ENCODE measurements around the gene ITGB8.

Gene ITGB8

DNA sequence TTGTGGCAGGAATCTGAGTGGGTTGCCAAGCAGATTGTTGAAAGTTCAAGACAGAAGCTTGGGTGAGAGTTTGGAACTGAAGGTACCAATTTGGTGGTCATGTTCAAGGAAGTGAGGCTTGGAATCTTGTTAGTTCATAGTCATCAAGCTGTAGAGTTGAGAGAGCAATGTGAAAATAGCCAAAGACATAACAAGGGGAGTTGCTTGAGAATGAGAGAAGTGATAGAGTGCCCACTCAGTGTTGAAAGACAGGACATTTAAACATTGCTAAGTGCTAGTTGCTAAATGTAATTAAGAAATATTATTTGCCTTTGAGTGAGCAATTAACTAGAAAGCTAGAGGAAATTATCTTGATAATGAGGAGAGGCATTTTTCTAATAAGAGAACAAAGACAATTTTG is 17.0 kb downstream of the ITGB8 start:
- TF ChIP-seq, protein P1, sequence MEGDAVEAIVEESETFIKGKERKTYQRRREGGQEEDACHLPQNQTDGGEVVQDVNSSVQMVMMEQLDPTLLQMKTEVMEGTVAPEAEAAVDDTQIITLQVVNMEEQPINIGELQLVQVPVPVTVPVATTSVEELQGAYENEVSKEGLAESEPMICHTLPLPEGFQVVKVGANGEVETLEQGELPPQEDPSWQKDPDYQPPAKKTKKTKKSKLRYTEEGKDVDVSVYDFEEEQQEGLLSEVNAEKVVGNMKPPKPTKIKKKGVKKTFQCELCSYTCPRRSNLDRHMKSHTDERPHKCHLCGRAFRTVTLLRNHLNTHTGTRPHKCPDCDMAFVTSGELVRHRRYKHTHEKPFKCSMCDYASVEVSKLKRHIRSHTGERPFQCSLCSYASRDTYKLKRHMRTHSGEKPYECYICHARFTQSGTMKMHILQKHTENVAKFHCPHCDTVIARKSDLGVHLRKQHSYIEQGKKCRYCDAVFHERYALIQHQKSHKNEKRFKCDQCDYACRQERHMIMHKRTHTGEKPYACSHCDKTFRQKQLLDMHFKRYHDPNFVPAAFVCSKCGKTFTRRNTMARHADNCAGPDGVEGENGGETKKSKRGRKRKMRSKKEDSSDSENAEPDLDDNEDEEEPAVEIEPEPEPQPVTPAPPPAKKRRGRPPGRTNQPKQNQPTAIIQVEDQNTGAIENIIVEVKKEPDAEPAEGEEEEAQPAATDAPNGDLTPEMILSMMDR (IDR thresholded peaks at IDR 0.05; ENCODE audit: insufficient read depth, low read depth, low read length, missing control alignments), result no peak
- no peak overlapping the region for H3K4me3 ChIP-seq (ENCODE audit: low read length)
- DNase-seq (ENCODE audit: low read depth), result no peak

DNA sequence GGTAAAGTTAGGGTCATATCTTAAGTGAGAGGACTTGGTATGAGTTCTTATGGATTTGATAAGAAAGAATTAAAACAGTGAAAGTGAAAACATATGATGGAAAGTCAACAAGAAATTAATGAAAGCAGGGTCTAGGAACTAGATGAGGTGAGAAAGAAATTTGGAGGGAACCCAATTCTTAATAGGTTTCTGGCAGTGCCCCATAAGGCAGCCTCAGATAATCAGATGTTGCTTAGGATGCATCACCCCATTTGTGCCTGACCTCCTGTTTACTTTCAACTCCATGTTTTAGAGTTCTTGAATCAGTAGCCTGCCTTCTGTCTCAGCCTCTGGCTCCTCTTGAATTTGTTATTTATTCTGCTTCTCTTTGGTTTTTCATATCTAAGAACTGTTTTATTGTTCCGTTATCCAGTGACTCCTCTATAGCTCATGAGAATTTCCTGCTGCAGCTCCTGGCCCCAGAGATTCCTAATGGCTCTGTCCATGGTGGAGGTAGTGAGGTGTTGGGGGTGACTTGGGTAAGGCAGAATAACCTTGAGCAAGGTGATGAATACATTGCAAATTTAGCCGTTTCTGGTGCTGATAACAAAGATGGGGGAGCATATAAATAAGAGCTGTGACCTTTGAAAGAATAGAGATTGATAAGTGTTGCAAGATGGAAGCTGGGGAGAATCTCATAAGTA is 17.6 kb downstream of the ITGB8 start:
- H3K4me3 ChIP-seq (ENCODE audit: low read length), result no peak overlapping the region
- no peak for DNase-seq (ENCODE audit: low read depth)
- TF ChIP-seq, protein P1 (IDR thresholded peaks at IDR 0.05; ENCODE audit: insufficient read depth, low read depth, low read length, missing control alignments), result no peak

DNA sequence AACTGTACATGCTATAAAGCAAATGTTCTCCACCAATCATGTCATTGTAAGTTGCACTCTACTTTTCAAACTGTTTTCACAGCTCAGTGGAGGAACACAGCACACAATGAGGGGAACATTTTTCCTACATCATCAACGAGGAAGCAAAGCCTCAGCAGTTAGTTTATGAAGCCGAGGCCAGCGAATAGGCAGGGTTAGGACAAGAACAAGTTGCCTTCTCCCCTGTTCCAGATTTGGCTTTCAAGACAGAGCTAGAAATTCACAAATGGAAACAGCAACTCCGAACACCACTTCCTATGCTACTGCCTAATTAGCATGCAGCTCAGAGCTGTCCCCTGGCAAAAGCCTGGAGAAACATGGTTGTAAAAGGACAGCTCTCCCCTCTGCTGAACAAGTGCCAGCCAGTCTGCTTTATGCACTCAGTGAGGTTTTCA is 19.8 kb downstream of the ITGB8 start:
- TF ChIP-seq, protein P1 (IDR thresholded peaks at IDR 0.05; ENCODE audit: insufficient read depth, low read depth, low read length, missing control alignments), result no peak
- DNase-seq (ENCODE audit: low read depth), result peak; percentile 22
- no peak overlapping the region for H3K4me3 ChIP-seq (ENCODE audit: low read length)

DNA sequence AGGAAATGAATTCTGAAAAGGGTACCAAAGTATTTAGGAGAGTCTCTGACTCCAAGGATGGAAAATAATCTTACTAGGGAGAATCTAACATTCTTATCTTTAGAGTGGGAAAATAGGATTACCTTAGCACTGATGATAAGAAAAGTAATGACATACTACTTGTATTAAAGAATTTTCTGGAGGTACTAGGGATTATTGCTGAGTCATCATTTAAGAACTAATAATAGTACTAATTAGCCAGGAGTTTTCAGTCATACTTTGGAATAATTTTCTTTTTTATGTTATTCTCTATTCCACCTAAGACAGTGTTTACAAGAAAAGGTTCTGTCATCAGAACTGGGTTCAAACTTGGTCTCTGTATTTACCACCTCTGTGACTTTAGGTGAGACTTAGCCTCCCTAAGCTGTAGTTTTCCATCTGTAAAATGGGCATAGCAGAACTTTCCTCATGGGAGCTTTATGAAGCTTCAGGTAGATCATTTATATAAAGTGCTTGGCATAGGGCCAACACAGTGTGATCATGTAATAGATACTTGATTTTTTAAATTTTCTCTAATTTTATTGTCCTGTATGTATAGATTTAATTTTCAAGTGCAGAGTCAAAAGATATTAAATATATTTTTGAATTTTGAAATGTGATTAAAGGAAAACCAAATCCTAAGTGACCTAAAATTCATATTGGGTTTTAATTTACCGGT is 20.4 kb downstream of the ITGB8 start:
- TF ChIP-seq, protein P1 (IDR thresholded peaks at IDR 0.05; ENCODE audit: insufficient read depth, low read depth, low read length, missing control alignments), result no peak
- H3K4me3 ChIP-seq (ENCODE audit: low read length), result no peak overlapping the region
- peak; percentile 32 for DNase-seq (ENCODE audit: low read depth)

DNA sequence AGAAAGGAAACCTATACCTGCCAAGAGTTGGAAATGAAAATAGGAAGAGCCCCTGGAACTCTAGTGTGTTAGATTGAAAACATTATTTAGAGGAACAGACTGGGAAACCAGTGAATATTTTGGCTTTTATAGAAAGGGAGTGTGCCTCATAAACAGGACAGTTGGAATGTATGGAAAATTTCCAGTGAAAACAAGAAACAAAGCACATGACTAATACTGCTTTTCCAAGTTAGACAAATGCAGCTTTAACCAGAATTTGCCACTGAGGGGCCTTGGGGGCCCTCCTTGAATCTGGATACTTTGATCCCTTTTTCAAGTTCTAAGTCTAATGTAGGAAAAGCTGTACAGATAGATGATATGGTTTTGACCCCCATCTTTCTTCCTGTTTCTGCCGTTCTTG is 21.2 kb downstream of the ITGB8 start:
- TF ChIP-seq, protein P1 (IDR thresholded peaks at IDR 0.05; ENCODE audit: insufficient read depth, low read depth, low read length, missing control alignments), result no peak
- no peak overlapping the region for H3K4me3 ChIP-seq (ENCODE audit: low read length)
- peak; percentile 46 for DNase-seq (ENCODE audit: low read depth)

DNA sequence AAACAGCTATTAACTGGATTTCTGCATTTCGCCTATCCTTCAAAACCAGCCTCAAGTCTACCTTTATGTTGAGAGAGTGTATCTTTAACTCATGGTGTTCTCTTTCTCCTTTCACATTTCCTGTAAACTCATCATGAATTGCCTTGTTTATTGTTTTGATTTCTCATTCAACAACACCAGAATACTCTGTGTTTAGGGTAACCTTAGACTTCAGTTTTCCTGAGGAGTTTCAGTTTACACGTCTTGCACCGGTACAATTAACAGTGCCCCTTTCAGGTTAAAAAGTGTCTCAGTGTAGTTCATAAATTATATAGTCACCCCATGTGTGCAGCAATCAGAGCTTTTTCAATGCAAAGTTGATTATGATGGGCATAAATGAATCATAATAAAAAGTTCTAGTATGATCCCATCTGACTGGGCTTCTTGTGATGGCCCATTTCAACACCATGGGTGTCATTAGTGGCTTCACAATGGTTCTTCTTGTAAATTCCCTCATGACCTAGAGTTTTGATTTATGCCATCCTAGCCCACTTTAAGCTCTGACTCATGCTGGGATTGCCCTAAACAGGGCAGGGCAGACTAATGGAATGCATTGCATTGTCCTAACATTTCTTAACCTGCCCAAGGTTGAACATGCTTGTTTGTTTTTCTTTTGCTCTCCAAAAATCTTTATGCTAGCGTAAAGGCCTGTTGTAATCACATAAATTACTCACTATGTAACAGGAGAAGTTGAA is 22.0 kb downstream of the ITGB8 start:
- TF ChIP-seq, protein P1 (IDR thresholded peaks at IDR 0.05; ENCODE audit: insufficient read depth, low read depth, low read length, missing control alignments), result no peak
- no peak overlapping the region for H3K4me3 ChIP-seq (ENCODE audit: low read length)
- DNase-seq (ENCODE audit: low read depth), result peak; percentile 99
